Gastrocnemius medialis (tissue), 4 donors: ENCODE data around the gene ANXA4.

Source experiments
- POLR2A ChIP-seq, 2 donors: fragments of 450-650 bp; IDR thresholded peaks; one replicate each; pipeline ENCODE4 v1.6.1; 2017; ENCODE audit warnings: antibody characterized with exemption in 2 of 2, mild to moderate bottlenecking in 2 of 2, moderate library complexity in 2 of 2
- TF ChIP-seq, protein P1 (sequence below), 5 experiments: fragments of 450-650 bp in 3 of 5; fragments of 200-600 bp in 2 of 5; sonication (generic) in 2 of 5; IDR thresholded peaks in 4 of 5; conservative IDR thresholded peaks in 1 of 5; 1 replicate in 4 of 5; 2 replicates in 1 of 5; pipeline ENCODE4 v1.5.1; 2016 to 2019; ENCODE audit warnings: antibody characterized with exemption in 5 of 5, mild to moderate bottlenecking in 3 of 5, moderate library complexity in 3 of 5

DNA sequence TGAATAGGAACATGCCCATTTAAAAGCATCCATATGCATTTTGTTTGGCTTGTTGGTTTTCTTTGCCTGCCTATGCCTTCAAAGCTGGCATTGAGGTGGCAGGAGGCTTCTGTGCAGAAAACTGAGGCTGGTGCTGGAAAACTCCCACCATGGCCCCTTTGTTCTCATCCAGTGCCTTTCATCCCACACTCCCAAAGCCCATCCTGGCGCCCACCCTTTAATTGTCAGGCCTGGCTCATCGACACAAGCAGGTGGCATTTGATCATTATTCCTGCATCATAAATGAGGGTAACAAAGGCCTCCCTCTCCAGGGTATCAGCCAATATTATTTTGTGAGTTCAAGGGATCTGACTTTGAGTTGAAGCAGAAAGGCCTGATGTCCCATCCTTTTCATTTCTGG lies 24.7 kb upstream of the ANXA4 start:
- TF ChIP-seq, protein P1, sequence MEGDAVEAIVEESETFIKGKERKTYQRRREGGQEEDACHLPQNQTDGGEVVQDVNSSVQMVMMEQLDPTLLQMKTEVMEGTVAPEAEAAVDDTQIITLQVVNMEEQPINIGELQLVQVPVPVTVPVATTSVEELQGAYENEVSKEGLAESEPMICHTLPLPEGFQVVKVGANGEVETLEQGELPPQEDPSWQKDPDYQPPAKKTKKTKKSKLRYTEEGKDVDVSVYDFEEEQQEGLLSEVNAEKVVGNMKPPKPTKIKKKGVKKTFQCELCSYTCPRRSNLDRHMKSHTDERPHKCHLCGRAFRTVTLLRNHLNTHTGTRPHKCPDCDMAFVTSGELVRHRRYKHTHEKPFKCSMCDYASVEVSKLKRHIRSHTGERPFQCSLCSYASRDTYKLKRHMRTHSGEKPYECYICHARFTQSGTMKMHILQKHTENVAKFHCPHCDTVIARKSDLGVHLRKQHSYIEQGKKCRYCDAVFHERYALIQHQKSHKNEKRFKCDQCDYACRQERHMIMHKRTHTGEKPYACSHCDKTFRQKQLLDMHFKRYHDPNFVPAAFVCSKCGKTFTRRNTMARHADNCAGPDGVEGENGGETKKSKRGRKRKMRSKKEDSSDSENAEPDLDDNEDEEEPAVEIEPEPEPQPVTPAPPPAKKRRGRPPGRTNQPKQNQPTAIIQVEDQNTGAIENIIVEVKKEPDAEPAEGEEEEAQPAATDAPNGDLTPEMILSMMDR (IDR thresholded peaks at IDR 0.05 in 4 of 5, conservative IDR thresholded peaks at IDR 0.05 in 1 of 5) = no peak
- no peak for TF ChIP-seq POLR2A (IDR thresholded peaks at IDR 0.05)
